NCI-H1092 treated with DMSO at 0.1 percent for 48 hours (cell line): ENCODE data around the gene MFAP2.
A peak's percentile ranks its signal among the peaks of the same experiment; 100 is the strongest.
"Not testable (repeated sequence)": the region's sequence is repeated elsewhere in the genome, so short reads cannot be mapped to it uniquely, and the experiment has no call there.

Experiments
- DNase-seq: peaks from one replicate; lab custom pipeline; 2025; lab: John Stamatoyannopoulos, UW

Gene MFAP2

DNA sequence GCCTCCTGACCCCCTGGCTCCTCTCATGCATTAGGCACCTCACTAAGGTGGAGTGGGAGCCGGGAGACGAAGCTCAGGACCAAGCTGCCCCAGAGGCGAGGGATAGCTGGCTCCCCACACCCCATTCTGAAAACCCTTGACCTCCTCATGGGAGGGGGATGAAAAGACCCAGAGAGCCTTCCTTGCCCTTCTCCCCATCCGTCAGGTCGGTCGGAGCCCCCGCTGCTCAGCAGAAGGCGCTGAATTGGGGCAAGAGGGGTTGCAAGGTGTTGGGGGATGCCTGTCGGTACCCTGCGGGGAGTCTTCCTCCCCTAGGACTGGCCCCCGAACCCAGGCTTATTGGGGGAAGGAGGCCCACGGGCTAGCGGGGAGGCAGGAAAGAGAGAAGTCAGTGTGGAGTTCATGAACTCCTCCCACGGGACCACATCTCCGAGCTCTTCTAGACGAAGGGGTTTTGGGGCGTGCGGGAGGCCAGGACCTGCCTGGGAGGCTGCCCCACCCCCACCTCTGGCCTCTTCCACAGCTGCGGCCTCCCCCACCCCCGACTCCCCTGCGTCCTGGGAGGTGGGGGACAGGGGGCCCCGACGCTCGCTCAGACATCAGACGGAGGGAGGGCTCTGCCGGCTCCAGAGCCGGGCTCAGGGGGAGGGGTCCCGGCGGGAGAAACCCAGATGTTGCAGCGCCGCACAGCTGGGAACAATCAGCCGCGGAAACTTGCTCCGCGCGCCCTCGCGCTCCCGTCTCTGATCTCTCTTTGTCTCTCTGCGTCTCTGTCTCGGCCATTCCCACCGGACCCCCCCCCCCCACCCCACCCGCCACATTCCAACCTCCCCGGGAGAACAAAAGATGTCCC, 719 bp downstream of the MFAP2 start:
- no peak for DNase-seq

DNA sequence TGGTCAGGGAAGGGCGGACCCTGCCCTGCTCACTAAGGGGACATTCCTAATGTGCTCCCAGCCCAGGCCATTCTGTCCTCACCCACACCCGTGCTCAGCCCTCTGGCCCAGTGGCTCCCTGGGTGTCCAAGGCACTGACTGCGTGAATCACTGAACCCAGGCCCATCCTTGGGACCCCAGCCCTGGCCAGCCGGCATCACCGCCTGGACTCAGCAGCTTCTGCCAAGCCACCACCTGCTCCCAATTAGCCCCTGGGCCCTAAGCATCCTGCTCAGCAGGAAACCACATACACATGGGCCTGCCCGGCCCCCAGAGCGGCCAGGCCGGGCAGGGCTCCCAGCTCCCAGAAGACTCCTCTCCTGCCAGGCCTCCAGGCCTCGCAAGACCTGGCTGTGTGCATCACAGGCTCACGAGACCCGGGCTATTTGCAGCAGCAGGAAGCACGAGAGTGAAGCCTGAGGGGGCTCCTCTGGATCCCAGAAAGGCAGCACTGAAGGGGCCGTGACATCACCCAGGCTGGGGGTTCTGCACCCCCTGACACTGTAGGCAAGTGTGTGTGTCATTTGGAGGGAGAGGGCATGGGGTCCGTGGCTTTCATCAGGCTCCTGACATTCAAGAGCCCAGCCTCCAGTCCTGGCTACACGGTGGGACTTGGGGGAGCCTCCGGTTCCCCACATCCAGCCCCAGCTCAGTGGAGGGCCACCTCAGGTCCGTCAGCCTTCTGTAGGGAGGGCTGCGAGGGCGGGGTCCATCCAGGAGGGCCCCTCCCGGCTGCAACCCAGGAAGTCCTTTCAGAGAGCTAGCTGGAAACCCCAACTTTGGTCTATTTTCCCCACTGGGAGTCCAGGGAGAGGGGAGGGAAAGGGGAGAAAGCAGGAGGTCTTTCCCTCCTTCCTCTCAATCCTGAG, 1.6 kb downstream of the MFAP2 start:
- DNase-seq: no peak

DNA sequence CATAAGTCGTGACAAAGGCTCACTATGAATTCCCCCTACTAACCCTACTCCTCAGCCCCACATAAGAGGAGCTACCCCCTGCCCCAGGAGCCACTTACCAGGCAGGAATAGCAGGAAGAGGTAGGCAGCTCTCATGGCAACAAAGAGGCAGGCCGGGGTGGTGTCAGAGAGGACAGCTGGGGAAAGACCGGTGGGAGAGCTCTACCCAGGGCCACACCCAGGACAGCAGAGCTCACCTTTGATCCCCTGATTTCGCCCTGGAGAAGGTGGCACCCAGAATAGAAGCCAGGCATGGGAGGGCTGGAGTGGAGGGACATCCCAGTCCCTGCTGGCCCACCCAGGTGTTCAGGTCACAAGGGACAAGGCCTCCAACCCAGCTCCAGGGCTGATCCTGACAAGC, 2.3 kb downstream of the MFAP2 start:
- DNase-seq: no peak

DNA sequence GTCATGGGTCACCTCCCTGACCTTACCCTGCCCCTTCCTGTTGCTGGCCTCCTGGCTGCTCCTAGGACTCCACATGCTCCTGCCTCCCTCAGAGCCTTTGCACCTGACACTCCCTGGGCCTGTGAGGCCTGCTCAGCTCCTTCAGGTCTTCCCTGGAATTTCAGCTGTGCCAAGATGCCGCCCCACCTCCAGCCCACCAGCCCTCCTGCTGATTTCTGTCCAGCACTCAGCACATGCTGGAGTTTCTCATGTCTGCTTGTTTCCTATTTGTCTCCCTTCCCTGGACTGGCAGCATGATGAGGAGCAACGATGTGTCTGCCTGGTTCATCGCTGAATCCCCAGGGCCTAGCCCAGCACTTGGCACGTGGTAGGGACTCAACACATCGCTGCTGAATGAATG, 3.0 kb downstream of the MFAP2 start:
- DNase-seq: no peak

DNA sequence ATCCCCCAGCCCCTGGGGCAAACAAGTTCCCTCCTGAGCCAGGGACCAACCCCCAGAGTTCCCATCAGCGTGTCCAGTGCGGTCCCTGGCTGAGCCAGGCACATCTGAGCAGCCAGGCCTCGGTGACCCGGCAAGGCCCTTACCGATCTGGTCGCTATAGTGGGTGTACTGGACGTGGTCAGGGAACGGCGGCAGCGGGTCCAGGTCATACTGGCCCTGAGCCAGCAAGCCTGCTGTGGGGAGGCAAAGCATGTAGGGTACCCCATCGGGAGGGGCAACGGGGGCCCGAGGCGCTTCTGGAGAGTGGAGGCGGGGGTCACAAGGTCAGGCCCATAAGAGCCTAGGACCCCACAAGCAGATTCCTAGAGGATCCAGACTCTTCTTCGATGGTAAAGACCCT, 3.5 kb downstream of the MFAP2 start:
- no peak for DNase-seq

DNA sequence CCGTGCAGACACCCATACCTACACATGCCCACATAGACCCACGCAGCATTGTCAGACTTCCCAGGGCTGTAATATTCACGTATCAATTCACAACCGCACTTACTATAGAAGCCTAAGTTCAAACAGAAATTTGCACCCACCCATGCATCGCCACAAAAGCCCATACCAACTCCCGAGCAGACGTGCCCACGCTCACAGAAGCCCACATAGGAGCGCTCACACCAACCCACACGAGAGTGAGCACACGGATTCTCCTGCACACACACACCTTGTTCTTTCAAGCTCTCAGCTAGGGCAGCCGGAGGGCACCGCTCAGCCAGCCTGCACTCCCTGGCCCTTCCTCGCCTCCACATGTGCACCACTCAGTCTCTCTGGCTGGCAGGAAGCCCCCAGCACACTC, 4.6 kb downstream of the MFAP2 start:
- DNase-seq: no peak

DNA sequence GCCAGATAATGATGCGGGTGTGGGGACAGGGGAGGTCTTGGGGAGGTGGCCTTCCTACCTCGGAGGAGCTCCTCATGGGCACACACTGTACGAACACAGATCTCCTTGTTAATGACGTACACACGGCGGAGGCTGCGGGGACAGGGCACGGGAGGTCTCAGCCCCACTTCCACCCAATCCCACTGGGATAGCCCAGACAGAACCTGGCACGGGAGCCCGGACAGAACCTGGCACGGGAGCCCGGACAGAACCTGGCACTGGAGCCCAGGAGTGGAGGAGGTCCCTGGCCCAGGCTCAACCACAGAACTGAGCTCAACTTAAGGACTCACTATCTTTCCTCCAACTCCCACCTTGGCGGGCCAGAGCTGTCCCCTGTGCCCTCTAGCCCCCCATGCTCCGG, 5.2 kb downstream of the MFAP2 start:
- no peak for DNase-seq

DNA sequence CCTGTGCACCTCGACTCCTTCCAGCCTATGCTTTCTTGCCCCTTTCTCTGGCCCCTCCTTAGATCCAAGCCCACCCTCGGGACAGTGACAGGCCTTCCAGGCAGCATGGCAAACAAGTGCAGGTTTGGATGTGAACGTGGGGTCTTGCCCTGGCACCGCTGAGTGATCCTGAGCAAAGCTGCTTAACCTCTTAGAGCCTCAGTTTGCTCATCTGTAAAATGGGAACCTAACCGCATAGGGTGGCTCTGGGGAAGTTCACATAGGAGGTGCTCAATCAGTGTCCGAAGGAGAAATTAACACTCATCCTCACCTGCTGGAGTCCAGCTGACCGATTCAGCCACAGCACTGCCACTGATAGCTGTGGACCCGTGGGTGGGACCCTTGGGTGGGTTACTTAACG, 7.2 kb downstream of the MFAP2 start:
- DNase-seq: no peak

DNA sequence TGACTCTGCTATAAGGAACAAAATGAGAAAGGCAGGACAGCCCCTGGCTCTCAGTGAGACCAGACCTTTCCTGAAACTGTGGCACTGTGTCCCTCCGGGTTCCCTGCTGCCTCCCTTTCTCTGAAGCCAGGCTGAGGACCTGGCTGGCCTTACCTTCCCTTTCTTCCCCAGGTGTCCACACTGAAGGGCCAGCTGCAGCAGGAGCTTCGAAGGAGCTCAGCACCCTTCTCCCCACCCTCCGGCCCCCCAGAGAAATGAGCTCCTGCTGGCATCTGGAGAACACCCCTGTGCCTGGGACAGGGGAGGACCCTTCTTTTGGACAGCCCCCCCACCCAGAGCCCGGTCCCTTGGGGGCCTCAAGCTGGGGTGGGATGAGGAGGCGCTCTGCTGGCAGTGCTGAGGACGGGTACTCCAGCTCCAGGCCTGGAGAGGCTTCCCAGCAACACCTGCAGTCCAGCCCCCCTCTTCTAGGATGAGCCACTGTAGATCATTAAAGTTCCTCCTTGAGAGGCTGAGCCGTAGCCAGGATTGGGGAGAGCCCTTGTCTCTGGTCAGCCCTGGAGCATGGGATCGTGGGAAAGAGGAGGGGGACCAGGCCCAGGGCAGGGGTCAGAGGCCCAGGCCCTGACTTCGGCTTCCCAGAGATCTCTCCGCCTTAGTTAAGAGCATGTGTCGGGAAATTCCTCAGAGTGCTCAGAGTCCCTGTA, 8.1 kb downstream of the MFAP2 start:
- DNase-seq: no peak

DNA sequence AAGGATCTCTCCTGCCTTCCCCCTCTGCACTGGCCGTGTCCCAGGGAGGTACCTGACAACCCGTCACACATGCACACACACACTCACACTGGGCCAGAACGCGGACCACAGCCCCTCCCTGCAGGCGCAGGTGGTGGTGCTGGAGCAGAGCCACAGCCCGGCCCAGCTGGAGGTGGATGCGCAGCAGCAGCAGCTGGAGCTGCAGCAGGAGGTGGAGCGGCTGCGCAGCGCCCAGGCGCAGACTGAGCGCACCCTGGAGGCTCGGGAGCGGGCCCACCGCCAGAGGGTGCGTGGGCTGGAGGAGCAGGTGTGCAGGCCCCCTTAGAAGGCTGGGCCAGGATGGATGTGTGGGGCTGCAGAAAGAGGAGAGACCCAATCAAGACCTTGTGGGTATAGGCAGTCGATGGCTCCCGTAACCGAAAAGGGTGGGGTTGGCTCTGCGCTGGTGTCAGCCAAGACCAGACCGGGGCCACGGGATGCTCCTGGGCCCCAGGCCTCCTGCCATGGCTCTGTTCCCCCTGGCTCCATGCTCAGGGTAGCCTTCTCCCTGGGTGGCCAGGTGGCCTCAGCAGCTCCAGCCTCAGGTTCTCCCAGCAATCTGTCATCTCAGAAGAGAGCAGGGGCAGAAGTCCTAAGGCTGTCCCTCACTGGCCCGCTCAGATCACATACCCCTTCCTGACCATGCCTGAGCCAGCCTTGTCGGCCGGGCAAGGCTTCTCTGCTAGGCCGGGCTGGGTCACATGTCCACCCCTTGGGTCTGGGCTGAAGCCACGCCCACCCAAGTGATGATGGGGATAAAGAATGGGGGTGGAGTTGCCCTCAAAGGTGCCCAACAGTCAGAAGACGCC, 8.9 kb downstream of the MFAP2 start:
- peak; percentile 84 for DNase-seq

DNA sequence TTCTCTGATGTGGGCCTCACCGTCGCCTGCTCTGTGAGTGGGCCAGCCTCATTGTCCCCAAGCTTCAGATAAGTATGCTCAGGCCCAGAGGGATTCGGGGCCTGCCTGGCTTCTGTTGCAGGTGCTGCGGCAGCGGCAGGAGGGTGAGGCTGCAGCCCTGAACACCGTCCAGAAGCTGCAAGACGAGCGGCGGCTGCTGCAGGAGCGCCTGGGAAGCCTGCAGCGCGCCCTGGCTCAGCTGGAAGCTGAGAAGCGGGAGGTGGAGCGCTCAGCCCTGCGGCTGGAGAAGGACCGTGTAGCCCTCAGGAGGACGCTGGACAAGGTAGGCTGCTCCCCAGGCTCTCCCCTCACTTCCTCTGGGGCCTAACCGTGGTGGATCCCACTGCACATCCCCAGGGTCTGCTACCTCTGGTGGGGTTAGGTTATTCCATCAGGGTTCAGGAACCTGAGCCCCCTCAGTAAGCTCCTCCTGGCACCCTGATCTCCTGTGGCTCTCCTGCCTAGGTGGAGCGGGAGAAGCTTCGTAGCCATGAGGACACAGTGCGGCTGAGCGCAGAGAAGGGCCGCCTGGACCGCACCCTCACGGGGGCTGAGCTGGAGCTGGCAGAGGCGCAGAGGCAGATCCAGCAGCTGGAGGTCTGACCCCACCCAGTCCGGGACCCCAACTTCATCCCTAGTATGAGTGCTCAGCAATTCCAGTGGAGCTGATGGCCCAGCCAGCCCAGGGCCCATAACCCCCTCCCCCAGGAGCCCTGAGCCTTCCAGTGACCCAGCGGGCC, 10.1 kb downstream of the MFAP2 start:
- DNase-seq: no peak

DNA sequence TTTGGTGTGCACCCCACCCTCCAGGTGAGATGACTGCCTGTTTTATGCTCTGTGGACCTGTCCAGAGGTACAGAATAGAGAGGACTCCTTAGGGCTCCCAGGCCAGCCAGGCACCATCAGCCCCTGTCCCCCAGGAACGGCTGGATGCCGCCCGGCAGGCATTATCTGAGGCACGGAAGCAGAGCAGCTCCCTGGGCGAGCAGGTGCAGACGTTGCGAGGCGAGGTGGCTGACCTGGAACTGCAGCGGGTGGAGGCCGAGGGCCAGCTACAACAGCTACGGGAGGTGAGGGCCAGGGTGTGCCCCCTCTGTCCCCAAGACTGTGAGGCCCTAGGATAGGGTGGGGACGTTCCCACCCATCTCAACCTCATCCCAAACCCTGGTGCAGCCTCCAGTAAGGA, 10.8 kb downstream of the MFAP2 start:
- DNase-seq: no peak

DNA sequence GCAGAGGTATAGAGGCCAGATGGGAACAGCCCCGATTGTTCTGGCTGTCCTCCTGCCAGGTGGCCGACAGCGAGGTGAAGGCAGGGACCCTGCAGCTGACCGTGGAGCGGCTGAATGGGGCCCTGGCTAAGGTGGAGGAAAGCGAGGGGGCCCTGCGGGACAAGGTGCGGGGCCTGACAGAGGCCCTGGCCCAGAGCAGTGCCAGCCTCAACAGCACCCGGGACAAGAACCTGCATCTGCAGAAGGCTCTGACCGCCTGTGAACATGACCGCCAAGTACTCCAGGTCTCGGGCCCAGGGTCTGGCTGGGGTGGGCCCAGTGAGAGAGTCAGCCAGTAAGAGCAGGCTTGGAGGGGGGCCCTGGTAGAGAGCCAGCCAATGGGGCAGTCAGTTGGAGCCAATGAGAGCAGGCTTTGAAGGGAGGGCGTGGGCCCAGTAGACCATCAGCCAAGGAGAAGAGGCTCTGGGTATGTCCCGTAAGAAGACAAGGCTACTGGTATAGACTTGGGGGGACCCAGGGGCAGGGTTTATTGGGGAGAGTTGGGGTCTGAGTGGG, 11.3 kb downstream of the MFAP2 start:
- DNase-seq: no peak

DNA sequence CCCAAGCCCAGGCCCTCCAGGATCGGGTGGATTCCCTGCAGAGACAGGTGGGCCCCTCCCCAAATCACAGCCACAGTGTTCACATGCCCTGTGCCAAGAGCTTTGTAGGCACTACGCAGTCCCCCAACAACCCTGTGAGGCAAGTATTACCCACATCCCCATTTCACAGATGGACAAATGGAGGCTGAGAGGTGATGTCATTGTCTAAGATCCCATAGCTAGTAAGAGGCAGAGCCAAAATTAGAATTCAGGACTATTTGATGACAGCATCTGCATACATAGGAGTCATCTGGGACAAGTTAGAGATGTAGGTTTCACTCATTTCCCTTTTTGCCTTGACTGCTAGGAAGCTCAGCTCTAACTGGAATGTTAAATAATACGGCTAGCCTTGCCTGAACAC, 12.0 kb downstream of the MFAP2 start:
- DNase-seq: no peak

DNA sequence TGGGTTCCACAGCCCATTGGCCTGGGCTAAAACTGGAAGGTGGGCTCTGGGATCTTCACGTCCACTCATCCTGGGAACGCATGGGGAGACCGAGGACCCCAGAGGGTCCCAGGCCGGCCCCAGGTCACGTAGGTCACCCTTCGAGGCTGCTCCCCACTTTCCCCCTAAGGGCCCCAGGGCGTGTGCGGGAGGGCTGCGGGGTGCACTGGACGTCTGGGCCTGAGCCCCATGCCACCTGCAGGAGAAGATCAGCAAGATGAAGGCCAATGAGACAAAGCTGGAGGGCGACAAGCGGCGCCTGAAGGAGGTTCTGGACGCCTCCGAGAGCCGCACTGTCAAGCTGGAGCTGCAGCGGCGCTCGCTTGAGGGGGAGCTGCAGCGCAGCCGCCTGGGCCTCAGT, 12.5 kb downstream of the MFAP2 start:
- no peak for DNase-seq

DNA sequence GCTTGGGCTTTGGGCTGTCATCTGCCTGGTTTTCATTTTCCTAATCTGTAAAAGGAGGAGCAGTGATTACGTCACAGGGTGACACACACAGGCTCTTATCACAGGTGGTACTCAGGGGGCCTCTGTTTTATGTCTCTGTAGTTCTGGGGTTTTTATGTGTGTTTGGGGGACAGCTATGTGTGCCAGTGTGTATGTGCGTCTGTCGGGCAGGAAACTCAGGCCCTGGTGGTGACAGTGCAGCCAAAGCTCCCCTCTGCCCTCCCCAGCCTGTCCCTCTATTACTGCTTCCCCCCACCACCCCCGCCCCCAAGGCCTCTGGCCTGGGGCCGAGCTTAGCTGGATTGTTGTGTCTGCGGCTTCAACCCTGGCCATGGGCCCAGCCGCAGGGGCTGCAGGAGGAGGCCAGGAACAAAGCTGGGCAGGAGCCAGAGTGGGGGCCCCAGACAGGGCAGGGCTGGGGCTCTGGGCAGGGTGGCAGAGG, 13.3 kb downstream of the MFAP2 start:
- DNase-seq: peak; percentile 89

DNA sequence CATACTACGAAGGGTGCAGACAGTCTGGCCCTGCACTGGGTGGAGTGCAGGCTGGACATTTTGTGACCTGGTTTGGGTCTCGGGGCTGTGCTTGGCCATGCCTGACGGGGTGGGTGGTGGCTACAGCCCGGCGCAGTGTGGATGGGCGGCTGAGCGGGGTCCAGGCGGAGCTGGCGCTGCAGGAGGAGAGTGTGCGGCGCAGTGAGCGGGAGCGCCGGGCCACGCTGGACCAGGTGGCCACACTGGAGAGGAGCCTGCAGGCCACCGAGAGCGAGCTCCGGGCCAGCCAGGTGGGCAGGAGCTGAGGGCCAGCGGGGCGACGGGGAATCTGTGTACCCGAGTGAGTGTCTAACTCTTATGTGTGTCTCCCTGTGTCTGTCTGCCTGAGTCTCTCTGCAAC, 14.1 kb downstream of the MFAP2 start:
- no peak for DNase-seq

DNA sequence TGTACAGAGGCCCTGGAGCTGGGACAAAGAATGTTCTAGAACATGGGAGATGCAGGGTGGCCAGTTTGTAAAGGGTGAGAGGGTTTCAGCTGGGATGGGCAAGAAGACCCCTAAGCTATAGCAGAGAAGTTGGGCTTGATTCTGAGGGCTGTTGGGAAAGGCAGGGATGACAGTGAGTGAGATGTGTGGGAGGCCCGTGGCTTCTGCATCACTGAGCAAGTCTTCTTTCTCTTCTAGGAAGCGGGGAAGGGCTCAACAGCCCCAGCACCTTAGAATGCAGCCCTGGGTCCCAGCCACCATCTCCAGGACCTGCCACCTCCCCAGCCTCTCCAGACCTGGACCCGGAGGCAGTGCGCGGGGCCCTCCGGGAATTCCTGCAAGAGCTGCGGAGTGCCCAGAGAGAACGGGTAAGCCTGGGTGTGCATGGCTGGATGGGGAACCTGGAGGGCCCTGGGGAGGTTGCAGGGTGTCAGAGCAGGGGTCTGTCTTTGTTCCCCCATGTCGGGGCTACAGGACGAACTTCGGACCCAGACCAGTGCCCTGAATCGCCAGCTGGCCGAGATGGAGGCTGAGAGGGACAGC, 14.8 kb downstream of the MFAP2 start:
- DNase-seq: no peak

DNA sequence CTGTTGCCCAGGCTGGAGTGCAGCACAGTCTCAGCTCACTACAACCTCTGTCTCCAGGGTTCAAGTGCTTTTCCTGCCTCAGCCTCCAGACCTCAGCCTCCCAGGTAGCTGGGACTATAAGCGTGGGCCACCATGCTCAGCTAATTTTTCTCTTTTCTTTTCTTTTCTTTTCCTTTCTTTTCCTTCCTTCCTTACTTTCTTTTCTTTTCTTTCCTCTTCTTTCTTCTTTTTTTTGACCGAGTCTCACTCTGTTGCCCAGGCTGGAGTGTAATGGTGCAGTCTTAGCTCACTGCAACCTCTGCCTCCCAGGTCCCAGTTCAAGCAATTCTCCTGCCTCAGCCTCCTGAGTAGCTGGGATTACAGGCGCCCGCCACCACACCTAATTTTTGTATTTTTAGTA, 16.3 kb downstream of the MFAP2 start:
- not testable (repeated sequence) for DNase-seq
